ENCODE measurements around the gene CIC.

CIC gene

GRCh38 chr19:42315024-42315423 is 46.0 kb downstream of the CIC start:
- WGBS (ENCODE audit: insufficient coverage, insufficient read length), result no CpG with 5 or more reads among the region's 5 CpGs

GRCh38 chr19:42316223-42317211 is 47.5 kb downstream of the CIC start:
- 0 out of 2 replicates have a peak, but pooled peaks cover 2% of the 10 kb centered on the region for H3K4me1 ChIP-seq (ENCODE audit: control insufficient read depth, insufficient read depth, low read length)
- H3K27ac ChIP-seq (ENCODE audit: low read length), result no peak overlapping the region
- WGBS (ENCODE audit: insufficient coverage, insufficient read length), result no CpG with 5 or more reads among the region's 28 CpGs
- H3K36me3 ChIP-seq (ENCODE audit: control insufficient read depth, insufficient read depth, low read length), result no peaks in the 10 kb centered on the region
- DNase-seq (ENCODE audit: low read depth, low spot score), result no peak
- H3K9me3 ChIP-seq (ENCODE audit: control insufficient read depth, insufficient read depth, low read length), result no peaks in the 10 kb centered on the region
- no peak overlapping the region for H3K4me3 ChIP-seq (ENCODE audit: low read length)
- no peaks in the 10 kb centered on the region for H3K27me3 ChIP-seq (ENCODE audit: control insufficient read depth, insufficient read depth, low read length)

More at GRCh38 chr19:42315024-42315423, 46.0 kb downstream of the CIC start:
- no peak overlapping the region for H3K27ac ChIP-seq (ENCODE audit: low read length)
- H3K4me3 ChIP-seq (ENCODE audit: low read length), result no peak overlapping the region
- DNase-seq (ENCODE audit: low read depth, low spot score), result no peak
- no peaks in the 10 kb centered on the region for H3K36me3 ChIP-seq (ENCODE audit: control insufficient read depth, insufficient read depth, low read length)
- no peaks in the 10 kb centered on the region for H3K9me3 ChIP-seq (ENCODE audit: control insufficient read depth, insufficient read depth, low read length)
- H3K4me1 ChIP-seq (ENCODE audit: control insufficient read depth, insufficient read depth, low read length), result 0 out of 2 replicates have a peak, but pooled peaks cover 2% of the 10 kb centered on the region
- H3K27me3 ChIP-seq (ENCODE audit: control insufficient read depth, insufficient read depth, low read length), result no peaks in the 10 kb centered on the region

- Histone ChIP-seq H3K36me3 (ENCODE audit: control insufficient read depth, insufficient read depth, low read length) (no peaks in the 10 kb centered on the region), H3K27me3 (ENCODE audit: control insufficient read depth, insufficient read depth, low read length) (no peaks in the 10 kb centered on the region), H3K27ac (ENCODE audit: low read length) (no peak overlapping the region), H3K4me1 (ENCODE audit: control insufficient read depth, insufficient read depth, low read length) (no peaks in the 10 kb centered on the region), H3K4me3 (ENCODE audit: low read length) (no peak overlapping the region), H3K9me3 (ENCODE audit: control insufficient read depth, insufficient read depth, low read length) (no peaks in the 10 kb centered on the region)
- no peak for DNase-seq (ENCODE audit: low read depth, low spot score)
- WGBS (ENCODE audit: insufficient coverage, insufficient read length), result no CpG with 5 or more reads among the region's 13 CpGs
Measured at GRCh38 chr19:42317535-42317934, 48.5 kb downstream of the CIC start.

- no peak for DNase-seq (ENCODE audit: low read depth, low spot score)
- H3K4me1 ChIP-seq (ENCODE audit: control insufficient read depth, insufficient read depth, low read length), result no peaks in the 10 kb centered on the region
- H3K4me3 ChIP-seq (ENCODE audit: low read length), result no peak overlapping the region
- no peaks in the 10 kb centered on the region for H3K36me3 ChIP-seq (ENCODE audit: control insufficient read depth, insufficient read depth, low read length)
- no peak overlapping the region for H3K27ac ChIP-seq (ENCODE audit: low read length)
- no peaks in the 10 kb centered on the region for H3K9me3 ChIP-seq (ENCODE audit: control insufficient read depth, insufficient read depth, low read length)
- WGBS (ENCODE audit: insufficient coverage, insufficient read length), result no CpG with 5 or more reads among the region's 9 CpGs
- H3K27me3 ChIP-seq (ENCODE audit: control insufficient read depth, insufficient read depth, low read length), result no peaks in the 10 kb centered on the region
Measured at GRCh38 chr19:42322305-42322704, 53.3 kb downstream of the CIC start.

GRCh38 chr19:42323473-42323851 is 54.4 kb downstream of the CIC start:
- Histone ChIP-seq H3K27ac (ENCODE audit: low read length) (no peak overlapping the region), H3K27me3 (ENCODE audit: control insufficient read depth, insufficient read depth, low read length) (no peaks in the 10 kb centered on the region), H3K4me3 (ENCODE audit: low read length) (peak overlapping the region; percentile 55; the same call in 1 of the 2 replicates), H3K4me1 (ENCODE audit: control insufficient read depth, insufficient read depth, low read length) (no peaks in the 10 kb centered on the region), H3K9me3 (ENCODE audit: control insufficient read depth, insufficient read depth, low read length) (no peaks in the 10 kb centered on the region), H3K36me3 (ENCODE audit: control insufficient read depth, insufficient read depth, low read length) (no peaks in the 10 kb centered on the region)
- no CpG with 5 or more reads among the region's 29 CpGs for WGBS (ENCODE audit: insufficient coverage, insufficient read length)
- no peak for DNase-seq (ENCODE audit: low read depth, low spot score)

GRCh38 chr19:42323852-42324654 is 55.0 kb downstream of the CIC start:
- Histone ChIP-seq H3K36me3 (ENCODE audit: control insufficient read depth, insufficient read depth, low read length) (no peaks in the 10 kb centered on the region), H3K9me3 (ENCODE audit: control insufficient read depth, insufficient read depth, low read length) (no peaks in the 10 kb centered on the region), H3K27me3 (ENCODE audit: control insufficient read depth, insufficient read depth, low read length) (no peaks in the 10 kb centered on the region), H3K4me3 (ENCODE audit: low read length) (peak overlapping the region; percentile 55), H3K27ac (ENCODE audit: low read length) (no peak overlapping the region), H3K4me1 (ENCODE audit: control insufficient read depth, insufficient read depth, low read length) (no peaks in the 10 kb centered on the region)
- WGBS (ENCODE audit: insufficient coverage, insufficient read length), result no CpG with 5 or more reads among the region's 92 CpGs
- no peak for DNase-seq (ENCODE audit: low read depth, low spot score)

GRCh38 chr19:42324655-42325307 is 55.7 kb downstream of the CIC start:
- no peak overlapping the region for H3K27ac ChIP-seq (ENCODE audit: low read length)
- WGBS (ENCODE audit: insufficient coverage, insufficient read length), result no CpG with 5 or more reads among the region's 38 CpGs
- no peaks in the 10 kb centered on the region for H3K4me1 ChIP-seq (ENCODE audit: control insufficient read depth, insufficient read depth, low read length)
- H3K9me3 ChIP-seq (ENCODE audit: control insufficient read depth, insufficient read depth, low read length), result no peaks in the 10 kb centered on the region
- H3K4me3 ChIP-seq (ENCODE audit: low read length), result peak overlapping the region; percentile 55; the same call in 1 of the 2 replicates
- H3K36me3 ChIP-seq (ENCODE audit: control insufficient read depth, insufficient read depth, low read length), result no peaks in the 10 kb centered on the region
- no peaks in the 10 kb centered on the region for H3K27me3 ChIP-seq (ENCODE audit: control insufficient read depth, insufficient read depth, low read length)
- no peak for DNase-seq (ENCODE audit: low read depth, low spot score)

GRCh38 chr19:42325308-42325895 is 56.4 kb downstream of the CIC start, which contains the start of gene MEGF8:
TSS of gene MEGF8 (plus strand) at chr19:42325635. CDS start at chr19:42326244, 609 bp downstream.
- DNase-seq (ENCODE audit: low read depth, low spot score), result peak; percentile 98
- Histone ChIP-seq H3K9me3 (ENCODE audit: control insufficient read depth, insufficient read depth, low read length) (no peaks in the 10 kb centered on the region), H3K27ac (ENCODE audit: low read length) (no peak within 1 kb of the TSS), H3K4me3 (ENCODE audit: low read length) (peak within 1 kb of the TSS; percentile 66), H3K27me3 (ENCODE audit: control insufficient read depth, insufficient read depth, low read length) (no peaks in the 10 kb centered on the region), H3K36me3 (ENCODE audit: control insufficient read depth, insufficient read depth, low read length) (no peaks in the 10 kb centered on the region), H3K4me1 (ENCODE audit: control insufficient read depth, insufficient read depth, low read length) (no peaks in the 10 kb centered on the region)
- no CpG with 5 or more reads among the region's 45 CpGs for WGBS (ENCODE audit: insufficient coverage, insufficient read length)

GRCh38 chr19:42325896-42326771 is 57.1 kb downstream of the CIC start:
- no CpG with 5 or more reads among the region's 37 CpGs for WGBS (ENCODE audit: insufficient coverage, insufficient read length)
- no peaks in the 10 kb centered on the region for H3K36me3 ChIP-seq (ENCODE audit: control insufficient read depth, insufficient read depth, low read length)

More at GRCh38 chr19:42325896-42326771, 57.1 kb downstream of the CIC start:
- no peak overlapping the region for H3K27ac ChIP-seq (ENCODE audit: low read length)
- no peaks in the 10 kb centered on the region for H3K4me1 ChIP-seq (ENCODE audit: control insufficient read depth, insufficient read depth, low read length)
- no peaks in the 10 kb centered on the region for H3K27me3 ChIP-seq (ENCODE audit: control insufficient read depth, insufficient read depth, low read length)
- no peaks in the 10 kb centered on the region for H3K9me3 ChIP-seq (ENCODE audit: control insufficient read depth, insufficient read depth, low read length)
- no peak for DNase-seq (ENCODE audit: low read depth, low spot score)
- peak overlapping the region; percentile 66 for H3K4me3 ChIP-seq (ENCODE audit: low read length)

Measured in iPS DF 6.9 (cell line).